Adipocyte (in vitro differentiated cells): ENCODE data around the gene HOXA9.

Source experiments
- DNase-seq: peaks from one replicate; pipeline ENCODE4 v3.0.0-alpha.2; 2015; ENCODE audit warnings: low read depth
- H3K27me3 ChIP-seq: replicated peaks from 2 replicates; pipeline ENCODE4 v1.7.0; 2013; ENCODE audit warnings: mild to moderate bottlenecking, low read length, moderate library complexity; ENCODE audit not compliant: control insufficient read depth, insufficient read depth
- H3K36me3 ChIP-seq: 2 replicates; pipeline ENCODE4 v1.7.0; 2013; ENCODE audit warnings: low read length, mild to moderate bottlenecking, moderate library complexity; ENCODE audit not compliant: control insufficient read depth, insufficient read depth, severe bottlenecking
- H3K4me1 ChIP-seq: 2 replicates; pipeline ENCODE4 v1.7.0; 2013; ENCODE audit warnings: mild to moderate bottlenecking, low read length, moderate library complexity; ENCODE audit not compliant: control insufficient read depth, insufficient read depth
- H3K4me3 ChIP-seq: 2 replicates; pipeline ENCODE4 v1.7.0; 2013; ENCODE audit warnings: mild to moderate bottlenecking, low read length, moderate library complexity
- H3K9ac ChIP-seq: 2 replicates; pipeline ENCODE4 v1.7.0; 2013; ENCODE audit warnings: mild to moderate bottlenecking, low read length, moderate library complexity
- H3K9me3 ChIP-seq: 2 replicates; pipeline ENCODE4 v1.7.0; 2013; ENCODE audit warnings: mild to moderate bottlenecking, low read length, moderate library complexity; ENCODE audit not compliant: control insufficient read depth

HOXA9 gene

GRCh38 chr7:27165089-27165995 lies at the start of gene HOXA9:
TSS of gene HOXA9 (minus strand) at chr7:27165537. CDS start at chr7:27165457, 80 bp downstream.
- Histone ChIP-seq H3K27me3 (no peaks in the 10 kb centered on the region), H3K4me1 (peaks cover 42% of the 10 kb centered on the region), H3K36me3 (peaks cover 5% of the 10 kb centered on the region), H3K4me3 (peak within 1 kb of the TSS; percentile 94), H3K9me3 (no peaks in the 10 kb centered on the region), H3K9ac (peak within 1 kb of the TSS; percentile 93)
- no peak for DNase-seq

GRCh38 chr7:27214239-27214950 lies 49.1 kb upstream of the HOXA9 start:
- H3K4me3 ChIP-seq: no peak overlapping the region
- peaks cover 55% of the 10 kb centered on the region for H3K27me3 ChIP-seq
- H3K9me3 ChIP-seq: no peaks in the 10 kb centered on the region
- no peaks in the 10 kb centered on the region for H3K36me3 ChIP-seq
- peaks cover 8% of the 10 kb centered on the region for H3K4me1 ChIP-seq
- no peak overlapping the region for H3K9ac ChIP-seq
- DNase-seq: no peak

DNA sequence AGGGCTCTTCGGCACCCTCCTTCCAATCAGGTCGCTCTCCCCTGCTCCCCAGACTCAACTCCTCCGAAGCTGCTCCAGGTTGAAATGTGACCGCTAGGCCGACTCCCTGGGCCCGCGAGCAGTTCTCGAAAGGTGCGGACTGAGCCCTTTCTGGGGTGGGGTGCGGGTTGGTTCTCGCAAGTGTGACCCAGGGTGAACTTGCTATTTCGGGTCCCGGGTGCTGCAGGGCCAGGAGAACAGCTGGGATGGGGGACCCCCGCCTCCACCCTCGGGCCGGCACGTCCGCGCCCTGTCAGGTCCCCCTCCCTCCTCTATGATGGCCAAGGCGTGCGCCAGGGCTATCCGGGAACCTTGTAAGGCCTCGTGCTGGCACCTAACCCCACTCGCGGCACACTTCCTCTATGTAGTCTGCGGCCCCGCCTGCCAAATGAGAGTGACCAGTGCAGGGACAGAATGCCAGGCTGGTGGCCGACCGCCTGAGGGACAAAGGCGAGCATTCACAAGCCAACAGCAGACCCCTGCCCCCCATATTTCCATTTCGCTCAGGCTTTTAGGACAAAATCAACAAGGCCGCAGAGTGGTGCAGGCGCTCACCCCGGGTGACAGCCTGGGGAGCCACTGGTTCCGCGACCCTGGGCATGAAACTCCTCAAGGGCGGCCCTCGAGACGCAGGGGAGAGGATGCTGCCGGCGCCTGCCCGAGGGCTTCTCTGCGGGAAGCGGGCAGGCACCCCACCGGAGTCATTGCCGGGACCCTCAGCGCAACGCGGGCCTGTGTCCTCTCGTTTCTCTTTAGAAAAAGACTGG lies 48.3 kb upstream of the HOXA9 start:
- DNase-seq: no peak
- H3K4me1 ChIP-seq: peaks cover 8% of the 10 kb centered on the region
- H3K4me3 ChIP-seq: no peak overlapping the region
- peaks cover 60% of the 10 kb centered on the region for H3K27me3 ChIP-seq
- H3K9me3 ChIP-seq: no peaks in the 10 kb centered on the region
- no peak overlapping the region for H3K9ac ChIP-seq
- no peaks in the 10 kb centered on the region for H3K36me3 ChIP-seq

- Histone ChIP-seq H3K4me3 (no peak overlapping the region), H3K36me3 (no peaks in the 10 kb centered on the region), H3K9me3 (no peaks in the 10 kb centered on the region), H3K9ac (no peak overlapping the region), H3K4me1 (peaks cover 8% of the 10 kb centered on the region), H3K27me3 (peaks cover 65% of the 10 kb centered on the region)
- no peak for DNase-seq
Observed at GRCh38 chr7:27212497-27213432, 47.4 kb upstream of the HOXA9 start.

- no peak overlapping the region for H3K9ac ChIP-seq
- DNase-seq: no peak
- H3K9me3 ChIP-seq: no peaks in the 10 kb centered on the region
- H3K27me3 ChIP-seq: peaks cover 71% of the 10 kb centered on the region
- H3K4me1 ChIP-seq: peaks cover 8% of the 10 kb centered on the region
- no peaks in the 10 kb centered on the region for H3K36me3 ChIP-seq
- no peak overlapping the region for H3K4me3 ChIP-seq
Observed at GRCh38 chr7:27211764-27212204, 46.4 kb upstream of the HOXA9 start.

- no peaks in the 10 kb centered on the region for H3K36me3 ChIP-seq
- H3K9ac ChIP-seq: no peak overlapping the region
- no peak for DNase-seq
- H3K9me3 ChIP-seq: no peaks in the 10 kb centered on the region
- no peak overlapping the region for H3K4me3 ChIP-seq
- H3K4me1 ChIP-seq: peaks cover 8% of the 10 kb centered on the region
- peaks cover 71% of the 10 kb centered on the region for H3K27me3 ChIP-seq
Observed at GRCh38 chr7:27211084-27211446, 45.7 kb upstream of the HOXA9 start.

GRCh38 chr7:27210441-27211083 lies 45.2 kb upstream of the HOXA9 start:
- peak; percentile 78 for DNase-seq
- peaks cover 10% of the 10 kb centered on the region for H3K4me1 ChIP-seq
- H3K9ac ChIP-seq: peak overlapping the region; percentile 48
- no peaks in the 10 kb centered on the region for H3K9me3 ChIP-seq
- no peaks in the 10 kb centered on the region for H3K36me3 ChIP-seq
- peak overlapping the region; percentile 77 for H3K4me3 ChIP-seq
- H3K27me3 ChIP-seq: peaks cover 71% of the 10 kb centered on the region

DNA sequence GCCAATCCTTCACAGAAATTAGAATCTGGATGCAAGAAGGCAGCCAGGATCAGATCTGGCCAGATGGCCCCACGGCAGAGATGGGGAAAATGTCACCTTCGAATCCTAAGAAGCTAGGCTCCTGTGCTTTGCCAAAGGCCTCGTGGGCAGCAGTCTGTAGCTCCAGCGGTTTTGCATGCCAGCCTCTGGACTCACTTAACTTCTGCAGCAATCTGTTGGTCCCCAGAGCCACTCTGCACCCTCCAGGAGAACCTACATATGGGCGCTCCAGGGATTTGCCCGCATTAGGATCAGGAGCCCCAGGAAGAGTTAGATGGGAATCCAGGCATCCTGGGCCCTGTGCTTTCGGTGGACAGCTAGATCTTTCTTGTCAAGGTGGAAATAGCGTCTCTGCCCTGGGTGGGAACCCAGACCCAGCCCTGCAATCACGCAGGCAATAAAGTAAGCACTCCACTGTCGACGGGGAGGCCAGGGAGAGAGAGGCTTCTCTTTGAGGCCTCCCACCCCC lies 44.6 kb upstream of the HOXA9 start:
- Histone ChIP-seq H3K9ac (no peak overlapping the region), H3K27me3 (peaks cover 73% of the 10 kb centered on the region), H3K4me1 (peaks cover 14% of the 10 kb centered on the region), H3K36me3 (no peaks in the 10 kb centered on the region), H3K9me3 (no peaks in the 10 kb centered on the region), H3K4me3 (no peak overlapping the region)
- no peak for DNase-seq

DNA sequence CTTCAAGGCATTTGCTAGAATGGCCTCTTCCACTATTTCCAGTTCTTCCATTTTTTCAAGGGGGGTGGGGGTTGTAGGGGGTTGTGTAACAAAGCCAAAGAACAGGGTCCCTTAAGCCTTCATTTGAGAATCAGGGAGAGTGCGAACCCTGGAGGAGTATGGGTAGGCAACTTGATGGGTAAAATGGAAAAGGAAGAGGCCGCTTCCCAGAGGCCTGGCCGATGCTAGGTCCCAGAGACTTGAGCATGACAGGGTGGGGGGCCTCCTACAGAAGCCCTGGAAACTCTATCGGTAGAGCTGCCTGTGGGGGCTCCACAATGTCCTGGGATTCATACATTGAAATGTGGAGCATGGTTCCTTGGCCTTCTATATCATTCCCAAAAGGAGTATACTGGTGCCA lies 43.7 kb upstream of the HOXA9 start:
- Histone ChIP-seq H3K9me3 (no peaks in the 10 kb centered on the region), H3K4me1 (peaks cover 14% of the 10 kb centered on the region), H3K36me3 (no peaks in the 10 kb centered on the region), H3K9ac (no peak overlapping the region), H3K4me3 (no peak overlapping the region), H3K27me3 (peaks cover 80% of the 10 kb centered on the region)
- DNase-seq: no peak
